ENCODE results near the gene DXO.

DNA sequence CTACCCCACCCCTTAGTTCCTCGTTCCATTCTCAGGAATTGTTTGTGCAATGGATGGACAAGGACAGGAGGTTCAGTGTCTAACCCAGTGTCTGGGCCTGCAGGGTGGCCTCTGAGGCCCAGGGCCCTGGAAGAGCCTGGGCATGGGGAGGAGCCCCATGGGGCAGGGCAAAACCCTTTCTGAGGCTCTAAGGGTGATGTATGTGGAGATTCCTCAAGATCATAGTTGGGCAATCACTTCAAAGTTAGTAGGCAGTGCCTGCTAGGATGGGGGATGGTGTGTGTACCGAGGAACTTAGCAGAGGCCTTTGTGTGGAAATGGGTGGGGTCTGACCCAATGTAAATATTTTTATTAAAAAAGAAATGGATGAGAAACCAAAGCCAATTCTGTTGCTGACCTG is 51.1 kb downstream of the DXO start:
- TF ChIP-seq, protein P1, sequence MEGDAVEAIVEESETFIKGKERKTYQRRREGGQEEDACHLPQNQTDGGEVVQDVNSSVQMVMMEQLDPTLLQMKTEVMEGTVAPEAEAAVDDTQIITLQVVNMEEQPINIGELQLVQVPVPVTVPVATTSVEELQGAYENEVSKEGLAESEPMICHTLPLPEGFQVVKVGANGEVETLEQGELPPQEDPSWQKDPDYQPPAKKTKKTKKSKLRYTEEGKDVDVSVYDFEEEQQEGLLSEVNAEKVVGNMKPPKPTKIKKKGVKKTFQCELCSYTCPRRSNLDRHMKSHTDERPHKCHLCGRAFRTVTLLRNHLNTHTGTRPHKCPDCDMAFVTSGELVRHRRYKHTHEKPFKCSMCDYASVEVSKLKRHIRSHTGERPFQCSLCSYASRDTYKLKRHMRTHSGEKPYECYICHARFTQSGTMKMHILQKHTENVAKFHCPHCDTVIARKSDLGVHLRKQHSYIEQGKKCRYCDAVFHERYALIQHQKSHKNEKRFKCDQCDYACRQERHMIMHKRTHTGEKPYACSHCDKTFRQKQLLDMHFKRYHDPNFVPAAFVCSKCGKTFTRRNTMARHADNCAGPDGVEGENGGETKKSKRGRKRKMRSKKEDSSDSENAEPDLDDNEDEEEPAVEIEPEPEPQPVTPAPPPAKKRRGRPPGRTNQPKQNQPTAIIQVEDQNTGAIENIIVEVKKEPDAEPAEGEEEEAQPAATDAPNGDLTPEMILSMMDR (IDR thresholded peaks at IDR 0.05) = no peak
- TF ChIP-seq POLR2A (IDR thresholded peaks at IDR 0.05) = no peak

Data from right lobe of liver (tissue), 4 donors.